BLaER1 treated with 17β-estradiol and CSF1 and Interleukin-3, amounts not matched to agents 10 nM and 100 nM (cell line): ENCODE data around the gene SYAP1.

Source experiments
- H3K27ac ChIP-seq, 11 experiments: shearing (Covaris generic); formaldehyde crosslinking; 2 replicates each; pipeline ENCODE4 v1.8.1; 2022
- H3K27me3 ChIP-seq, 11 experiments: shearing (Covaris generic); formaldehyde crosslinking; 2 replicates each; pipeline ENCODE4 v1.8.1; 2022
- H3K36me3 ChIP-seq, 11 experiments: shearing (Covaris generic); formaldehyde crosslinking; 2 replicates each; pipeline ENCODE4 v1.8.1; 2022
- H3K4me1 ChIP-seq, 10 experiments: shearing (Covaris generic); formaldehyde crosslinking; 2 replicates each; pipeline ENCODE4 v1.8.1; 2022
- H3K4me2 ChIP-seq, 11 experiments: shearing (Covaris generic); formaldehyde crosslinking; 2 replicates each; pipeline ENCODE4 v1.8.1; 2022
- H3K4me3 ChIP-seq, 10 experiments: shearing (Covaris generic); formaldehyde crosslinking; 2 replicates each; pipeline ENCODE4 v1.8.1; 2022
- H3K9ac ChIP-seq, 11 experiments: shearing (Covaris generic); formaldehyde crosslinking; 2 replicates each; pipeline ENCODE4 v1.8.1; 2022
- H3K9me3 ChIP-seq, 11 experiments: shearing (Covaris generic); formaldehyde crosslinking; replicated peaks in 1 of 11; 2 replicates each; pipeline ENCODE4 v1.8.1; 2022
- H4K20me1 ChIP-seq, 11 experiments: shearing (Covaris generic); formaldehyde crosslinking; 2 replicates each; pipeline ENCODE4 v1.8.1; 2022
- Cebpa-rat ChIP-seq, 11 experiments: shearing (Covaris generic); IDR thresholded peaks; 2 replicates each; pipeline ENCODE4 v1.8.1; 2022

The SYAP1 gene

GRCh38 chrX:16733013-16733412 lies 13.6 kb downstream of the SYAP1 start:
- peaks cover 6 to 35% (median 22%) of the 10 kb centered on the region in 11 experiments; a peak in 18 of 22 replicates for H3K36me3 ChIP-seq
- H3K9me3 ChIP-seq, result peaks cover 7 to 28% (median 22%) of the 10 kb centered on the region in 11 experiments
- H4K20me1 ChIP-seq, result peaks cover 0 to 16% (median 5%) of the 10 kb centered on the region in 11 experiments; a peak in 4 of 22 replicates
- H3K27me3 ChIP-seq, result peaks cover 39 to 90% (median 76%) of the 10 kb centered on the region in 11 experiments
- peaks cover 0 to 5% (median 0%) of the 10 kb centered on the region in 10 experiments; a peak in 1 of 20 replicates for H3K4me1 ChIP-seq
- H3K27ac ChIP-seq, result no peak overlapping the region
- no peak overlapping the region for H3K4me2 ChIP-seq
- no peak overlapping the region for H3K9ac ChIP-seq
- no peak overlapping the region for H3K4me3 ChIP-seq
- TF ChIP-seq Cebpa-rat (IDR thresholded peaks at IDR 0.05), result no peak

GRCh38 chrX:16737024-16737423 lies 17.6 kb downstream of the SYAP1 start:
- Histone ChIP-seq H3K4me2 (no peak overlapping the region), H3K9ac (no peak overlapping the region), H3K4me1 (peaks cover 0 to 5% (median 0%) of the 10 kb centered on the region in 10 experiments; a peak in 1 of 20 replicates), H3K4me3 (no peak overlapping the region), H3K9me3 (no peaks in the 10 kb centered on the region), H3K36me3 (peaks cover 10 to 69% (median 24%) of the 10 kb centered on the region in 11 experiments; a peak in 19 of 22 replicates), H3K27me3 (peaks cover 56 to 94% (median 88%) of the 10 kb centered on the region in 11 experiments), H4K20me1 (peaks cover 0 to 26% (median 5%) of the 10 kb centered on the region in 11 experiments; a peak in 8 of 22 replicates), H3K27ac (no peak overlapping the region)
- no peak for TF ChIP-seq Cebpa-rat (IDR thresholded peaks at IDR 0.05)

GRCh38 chrX:16739574-16739973 lies 20.2 kb downstream of the SYAP1 start:
- Histone ChIP-seq H3K4me2 (no peak overlapping the region), H3K4me1 (no peaks in the 10 kb centered on the region), H3K4me3 (no peak overlapping the region), H4K20me1 (peaks cover 0 to 23% (median 0%) of the 10 kb centered on the region in 11 experiments; a peak in 7 of 22 replicates), H3K27ac (no peak overlapping the region), H3K9ac (no peak overlapping the region), H3K36me3 (peaks cover 21 to 85% (median 38%) of the 10 kb centered on the region in 11 experiments; a peak in 20 of 22 replicates), H3K9me3 (no peaks in the 10 kb centered on the region), H3K27me3 (peaks cover 46 to 88% (median 76%) of the 10 kb centered on the region in 11 experiments)
- TF ChIP-seq Cebpa-rat (IDR thresholded peaks at IDR 0.05), result no peak

GRCh38 chrX:16743604-16744325 lies 24.4 kb downstream of the SYAP1 start:
- H3K9ac ChIP-seq, result no peak overlapping the region
- no peaks in the 10 kb centered on the region for H3K9me3 ChIP-seq
- H3K4me3 ChIP-seq, result no peak overlapping the region
- no peak overlapping the region for H3K27ac ChIP-seq
- peaks cover 23 to 67% (median 44%) of the 10 kb centered on the region in 11 experiments for H3K27me3 ChIP-seq
- H4K20me1 ChIP-seq, result peaks cover 0 to 29% (median 0%) of the 10 kb centered on the region in 11 experiments; a peak in 6 of 22 replicates
- H3K4me2 ChIP-seq, result no peak overlapping the region
- no peaks in the 10 kb centered on the region for H3K4me1 ChIP-seq
- H3K36me3 ChIP-seq, result peaks cover 24 to 91% (median 41%) of the 10 kb centered on the region in 11 experiments; a peak in 20 of 22 replicates
- no peak for TF ChIP-seq Cebpa-rat (IDR thresholded peaks at IDR 0.05)

- H3K4me1 ChIP-seq, result no peaks in the 10 kb centered on the region
- no peak for TF ChIP-seq Cebpa-rat (IDR thresholded peaks at IDR 0.05)
- peaks cover 0 to 21% (median 0%) of the 10 kb centered on the region in 11 experiments; a peak in 5 of 22 replicates for H4K20me1 ChIP-seq
- H3K36me3 ChIP-seq, result peaks cover 24 to 91% (median 43%) of the 10 kb centered on the region in 11 experiments; a peak in 20 of 22 replicates
- H3K27me3 ChIP-seq, result peaks cover 10 to 58% (median 34%) of the 10 kb centered on the region in 11 experiments; a peak in 21 of 22 replicates
- H3K27ac ChIP-seq, result no peak overlapping the region
- no peak overlapping the region for H3K9ac ChIP-seq
- no peak overlapping the region for H3K4me3 ChIP-seq
- no peak overlapping the region for H3K4me2 ChIP-seq
- no peaks in the 10 kb centered on the region for H3K9me3 ChIP-seq
Observed at GRCh38 chrX:16745102-16745501, 25.7 kb downstream of the SYAP1 start.

GRCh38 chrX:16745659-16746058 lies 26.2 kb downstream of the SYAP1 start:
- no peak overlapping the region for H3K4me3 ChIP-seq
- peaks cover 7 to 52% (median 29%) of the 10 kb centered on the region in 11 experiments; a peak in 17 of 22 replicates for H3K27me3 ChIP-seq
- no peak overlapping the region for H3K9ac ChIP-seq
- peaks cover 24 to 91% (median 43%) of the 10 kb centered on the region in 11 experiments; a peak in 20 of 22 replicates for H3K36me3 ChIP-seq
- H4K20me1 ChIP-seq, result peaks cover 0 to 21% (median 0%) of the 10 kb centered on the region in 11 experiments; a peak in 3 of 22 replicates
- no peaks in the 10 kb centered on the region for H3K9me3 ChIP-seq
- no peak for TF ChIP-seq Cebpa-rat (IDR thresholded peaks at IDR 0.05)
- H3K27ac ChIP-seq, result no peak overlapping the region
- H3K4me2 ChIP-seq, result no peak overlapping the region
- no peaks in the 10 kb centered on the region for H3K4me1 ChIP-seq

GRCh38 chrX:16748425-16748824 lies 29.0 kb downstream of the SYAP1 start:
- H3K36me3 ChIP-seq, result peaks cover 20 to 79% (median 40%) of the 10 kb centered on the region in 11 experiments; a peak in 20 of 22 replicates
- no peak overlapping the region for H3K4me3 ChIP-seq
- H3K4me2 ChIP-seq, result no peak overlapping the region
- no peak for TF ChIP-seq Cebpa-rat (IDR thresholded peaks at IDR 0.05)
- H4K20me1 ChIP-seq, result peaks cover 0 to 25% (median 0%) of the 10 kb centered on the region in 11 experiments; a peak in 5 of 22 replicates
- H3K9me3 ChIP-seq, result no peaks in the 10 kb centered on the region
- no peak overlapping the region for H3K9ac ChIP-seq
- H3K4me1 ChIP-seq, result no peaks in the 10 kb centered on the region
- H3K27ac ChIP-seq, result no peak overlapping the region
- peaks cover 0 to 34% (median 18%) of the 10 kb centered on the region in 11 experiments; a peak in 13 of 22 replicates for H3K27me3 ChIP-seq

- TF ChIP-seq Cebpa-rat (IDR thresholded peaks at IDR 0.05), result no peak
- peaks cover 0 to 20% (median 0%) of the 10 kb centered on the region in 11 experiments; a peak in 4 of 22 replicates for H4K20me1 ChIP-seq
- no peak overlapping the region for H3K4me3 ChIP-seq
- no peak overlapping the region for H3K27ac ChIP-seq
- H3K9me3 ChIP-seq, result no peaks in the 10 kb centered on the region
- H3K9ac ChIP-seq, result no peak overlapping the region
- peaks cover 18 to 79% (median 33%) of the 10 kb centered on the region in 11 experiments; a peak in 20 of 22 replicates for H3K36me3 ChIP-seq
- H3K27me3 ChIP-seq, result peaks cover 7 to 36% (median 19%) of the 10 kb centered on the region in 11 experiments; a peak in 19 of 22 replicates
- H3K4me1 ChIP-seq, result no peaks in the 10 kb centered on the region
- H3K4me2 ChIP-seq, result no peak overlapping the region
Observed at GRCh38 chrX:16750136-16750535, 30.7 kb downstream of the SYAP1 start.

GRCh38 chrX:16754019-16754418 lies 34.6 kb downstream of the SYAP1 start:
- Histone ChIP-seq H3K9me3 (no peaks in the 10 kb centered on the region), H3K27ac (no peak overlapping the region), H3K36me3 (peaks cover 11 to 79% (median 32%) of the 10 kb centered on the region in 11 experiments; a peak in 18 of 22 replicates), H4K20me1 (peaks cover 0 to 14% (median 0%) of the 10 kb centered on the region in 11 experiments; a peak in 3 of 22 replicates), H3K27me3 (peaks cover 24 to 57% (median 49%) of the 10 kb centered on the region in 11 experiments), H3K9ac (no peak overlapping the region), H3K4me2 (no peak overlapping the region), H3K4me1 (no peaks in the 10 kb centered on the region), H3K4me3 (no peak overlapping the region)
- TF ChIP-seq Cebpa-rat (IDR thresholded peaks at IDR 0.05), result no peak
